Measurements from ENCODE around the gene MYEF2. TPM values are rescaled to one million over a fixed set of nuclear protein-coding genes. Genes with fewer than 3 reads are reported as not detected.

MYEF2 gene
- total RNA-seq, 1 donor from 2014 or later: 126 TPM

DNA sequence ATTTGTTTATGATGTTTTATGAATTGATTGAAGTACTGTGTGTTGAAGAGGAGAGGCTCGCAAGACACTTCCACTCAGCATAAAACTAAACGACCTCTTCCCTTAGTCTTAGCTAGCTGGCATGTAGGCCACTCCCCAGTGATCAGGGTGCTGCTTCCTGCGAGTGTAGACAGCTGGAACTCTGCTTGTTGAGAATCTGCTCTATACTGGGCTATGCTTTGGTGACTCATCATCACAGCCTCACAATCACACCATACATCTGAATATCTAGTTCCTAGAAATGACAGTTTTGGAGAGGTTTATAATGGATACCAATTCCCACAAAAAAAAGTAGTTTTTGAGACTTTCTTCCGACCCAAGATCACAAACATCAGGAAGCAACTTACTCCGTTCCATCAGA lies 58.8 kb downstream of the MYEF2 start:
- TF ChIP-seq, protein P1, sequence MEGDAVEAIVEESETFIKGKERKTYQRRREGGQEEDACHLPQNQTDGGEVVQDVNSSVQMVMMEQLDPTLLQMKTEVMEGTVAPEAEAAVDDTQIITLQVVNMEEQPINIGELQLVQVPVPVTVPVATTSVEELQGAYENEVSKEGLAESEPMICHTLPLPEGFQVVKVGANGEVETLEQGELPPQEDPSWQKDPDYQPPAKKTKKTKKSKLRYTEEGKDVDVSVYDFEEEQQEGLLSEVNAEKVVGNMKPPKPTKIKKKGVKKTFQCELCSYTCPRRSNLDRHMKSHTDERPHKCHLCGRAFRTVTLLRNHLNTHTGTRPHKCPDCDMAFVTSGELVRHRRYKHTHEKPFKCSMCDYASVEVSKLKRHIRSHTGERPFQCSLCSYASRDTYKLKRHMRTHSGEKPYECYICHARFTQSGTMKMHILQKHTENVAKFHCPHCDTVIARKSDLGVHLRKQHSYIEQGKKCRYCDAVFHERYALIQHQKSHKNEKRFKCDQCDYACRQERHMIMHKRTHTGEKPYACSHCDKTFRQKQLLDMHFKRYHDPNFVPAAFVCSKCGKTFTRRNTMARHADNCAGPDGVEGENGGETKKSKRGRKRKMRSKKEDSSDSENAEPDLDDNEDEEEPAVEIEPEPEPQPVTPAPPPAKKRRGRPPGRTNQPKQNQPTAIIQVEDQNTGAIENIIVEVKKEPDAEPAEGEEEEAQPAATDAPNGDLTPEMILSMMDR (IDR thresholded peaks at IDR 0.05; ENCODE audit: unreplicated experiment): no peak
- no peaks in the 10 kb centered on the region for H3K4me1 Mint-ChIP-seq (ENCODE audit: low read depth)
- no peaks in the 10 kb centered on the region for H3K9me3 Mint-ChIP-seq (ENCODE audit: low read depth)
- no peak for DNase-seq (ENCODE audit: low spot score, unreplicated experiment)
- no peak overlapping the region for H3K4me3 Mint-ChIP-seq (ENCODE audit: low read depth)
- H3K27me3 Mint-ChIP-seq: no peaks in the 10 kb centered on the region
- no peaks in the 10 kb centered on the region for H3K36me3 Mint-ChIP-seq (ENCODE audit: insufficient read depth)
- H3K27ac Mint-ChIP-seq: no peak overlapping the region

DNA sequence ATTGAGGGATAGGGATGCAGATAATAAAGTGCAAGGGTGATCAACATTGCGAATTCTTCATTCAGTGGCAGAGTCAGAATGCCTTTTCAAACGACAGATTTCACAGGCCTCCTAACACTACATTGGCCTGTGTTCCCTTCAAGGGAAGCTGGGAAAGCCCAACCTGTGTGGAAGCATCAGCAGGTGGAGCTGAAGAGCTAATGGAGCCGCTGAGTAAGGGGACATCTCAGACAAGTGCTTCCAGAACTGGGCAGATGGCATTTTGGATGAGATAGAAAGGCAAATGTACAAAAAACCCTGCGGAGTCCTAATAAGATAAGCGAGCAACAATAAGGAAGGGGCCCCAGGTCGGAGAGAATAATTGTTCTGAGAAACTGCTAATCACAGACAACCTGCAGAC lies 65.9 kb downstream of the MYEF2 start:
- TF ChIP-seq, protein P1 (IDR thresholded peaks at IDR 0.05; ENCODE audit: unreplicated experiment): peak; percentile 58
- DNase-seq (ENCODE audit: low spot score, unreplicated experiment): peak; percentile 15
- Mint-ChIP-seq H3K4me1 (ENCODE audit: low read depth) (no peaks in the 10 kb centered on the region), H3K27me3 (peaks cover 6% of the 10 kb centered on the region), H3K27ac (no peak overlapping the region), H3K4me3 (ENCODE audit: low read depth) (no peak overlapping the region), H3K36me3 (ENCODE audit: insufficient read depth) (no peaks in the 10 kb centered on the region), H3K9me3 (ENCODE audit: low read depth) (no peaks in the 10 kb centered on the region)

DNA sequence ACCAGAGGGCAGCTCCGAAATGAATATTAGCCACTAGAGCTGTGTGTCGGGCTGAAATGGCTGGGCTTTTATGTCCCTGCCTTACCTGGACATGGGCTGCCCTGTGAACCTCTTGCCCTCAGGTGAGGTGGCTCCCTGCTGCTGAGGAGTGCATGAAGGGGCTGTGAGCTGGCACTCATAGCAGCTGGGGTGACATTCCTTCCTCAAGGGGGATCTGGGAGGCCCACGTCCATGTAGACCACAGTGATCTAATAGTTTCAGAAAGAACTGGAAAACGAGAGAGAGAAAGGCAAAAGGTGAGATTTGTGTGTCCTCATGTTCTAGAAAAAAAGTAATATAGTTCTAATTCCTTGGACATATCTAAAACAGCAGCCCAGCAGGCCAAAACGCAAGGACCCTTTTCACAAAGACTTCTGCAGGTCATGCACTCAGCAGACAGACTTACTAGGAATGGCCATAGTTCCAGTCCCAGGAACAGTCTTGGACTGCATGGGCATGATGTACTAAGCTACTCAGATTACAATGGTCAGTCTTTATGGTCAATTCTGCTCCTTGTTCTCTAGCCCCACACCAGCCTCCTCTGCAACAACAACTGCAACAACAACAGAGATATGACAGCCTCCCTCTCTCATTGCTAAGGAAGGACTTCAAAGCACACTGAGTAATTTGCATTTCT lies 68.1 kb downstream of the MYEF2 start:
- Mint-ChIP-seq H3K27me3 (peaks cover 15% of the 10 kb centered on the region), H3K9me3 (ENCODE audit: low read depth) (no peaks in the 10 kb centered on the region), H3K36me3 (ENCODE audit: insufficient read depth) (no peaks in the 10 kb centered on the region), H3K4me1 (ENCODE audit: low read depth) (no peaks in the 10 kb centered on the region), H3K27ac (no peak overlapping the region), H3K4me3 (ENCODE audit: low read depth) (no peak overlapping the region)
- TF ChIP-seq, protein P1 (IDR thresholded peaks at IDR 0.05; ENCODE audit: unreplicated experiment): peak; percentile 22
- no peak for DNase-seq (ENCODE audit: low spot score, unreplicated experiment)

DNA sequence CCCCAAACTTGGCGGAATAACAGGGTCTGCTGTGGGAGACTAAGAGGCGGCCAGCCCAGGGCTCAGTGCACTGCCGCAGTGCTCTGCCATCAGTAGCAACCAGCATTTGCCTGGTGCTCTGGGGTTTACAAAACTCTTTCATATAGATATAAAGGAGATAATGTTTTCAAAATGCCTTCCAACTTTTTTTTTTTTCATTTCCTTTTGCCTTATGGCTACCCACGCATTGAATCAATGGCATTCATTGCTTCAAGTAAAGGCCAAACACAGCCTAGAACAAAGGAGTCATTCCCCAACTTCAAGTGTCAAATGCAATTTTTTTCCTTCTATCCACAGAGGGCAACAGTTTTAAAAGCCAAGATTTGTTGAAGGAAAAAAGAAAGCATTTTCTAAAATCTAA lies 68.9 kb downstream of the MYEF2 start:
- Mint-ChIP-seq H3K27me3 (peaks cover 15% of the 10 kb centered on the region), H3K4me1 (ENCODE audit: low read depth) (no peaks in the 10 kb centered on the region), H3K27ac (no peak overlapping the region), H3K4me3 (ENCODE audit: low read depth) (no peak overlapping the region), H3K9me3 (ENCODE audit: low read depth) (no peaks in the 10 kb centered on the region), H3K36me3 (ENCODE audit: insufficient read depth) (no peaks in the 10 kb centered on the region)
- no peak for DNase-seq (ENCODE audit: low spot score, unreplicated experiment)
- TF ChIP-seq, protein P1 (IDR thresholded peaks at IDR 0.05; ENCODE audit: unreplicated experiment): no peak

DNA sequence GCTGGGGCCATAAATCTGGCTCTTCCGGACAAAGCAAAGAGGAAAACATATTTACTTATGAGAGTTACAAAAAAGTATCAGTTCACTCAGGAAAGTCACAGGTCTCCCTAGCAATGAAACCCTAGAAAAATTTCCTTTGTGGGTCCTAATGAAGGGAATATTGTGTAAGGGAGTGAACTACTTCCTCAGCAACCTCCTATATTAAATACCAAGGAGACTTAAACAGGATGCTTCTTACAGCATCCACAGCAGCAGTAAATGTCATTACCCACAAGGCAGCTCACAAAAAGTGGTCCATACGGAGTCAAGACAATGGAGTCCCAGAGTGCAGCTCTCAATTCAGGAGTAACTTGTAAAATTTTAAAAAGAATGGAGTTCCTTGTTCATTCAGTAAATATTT lies 72.2 kb downstream of the MYEF2 start:
- no peaks in the 10 kb centered on the region for H3K4me1 Mint-ChIP-seq (ENCODE audit: low read depth)
- H3K9me3 Mint-ChIP-seq (ENCODE audit: low read depth): no peaks in the 10 kb centered on the region
- H3K27ac Mint-ChIP-seq: no peak overlapping the region
- TF ChIP-seq, protein P1 (IDR thresholded peaks at IDR 0.05; ENCODE audit: unreplicated experiment): no peak
- no peak for DNase-seq (ENCODE audit: low spot score, unreplicated experiment)
- H3K27me3 Mint-ChIP-seq: peaks cover 18% of the 10 kb centered on the region
- no peak overlapping the region for H3K4me3 Mint-ChIP-seq (ENCODE audit: low read depth)
- H3K36me3 Mint-ChIP-seq (ENCODE audit: insufficient read depth): no peaks in the 10 kb centered on the region

All from progenitor cell of endocrine pancreas (in vitro differentiated cells).